ENCODE results near the gene PRR22.
A peak's percentile ranks its signal among the peaks of the same experiment; 100 is the strongest.

PRR22 gene

GRCh38 chr19:5814852-5815246 is 30.3 kb upstream of the PRR22 start:
- TF ChIP-seq TAF1 (IDR thresholded peaks at IDR 0.05; ENCODE audit: low read depth, low read length): no peak
- no peak for TF ChIP-seq SPI1 (IDR thresholded peaks at IDR 0.05; ENCODE audit: low read depth, low read length)
- TF ChIP-seq POLR2AphosphoS5 (IDR thresholded peaks at IDR 0.05; ENCODE audit: low read depth, low read length): no peak
- FAIRE-seq (no peak), DNase-seq (ENCODE audit: insufficient read length, low spot score) (no peak)

- no peak for FAIRE-seq
- DNase-seq (ENCODE audit: insufficient read length, low spot score): no peak
- TF ChIP-seq POLR2A (IDR thresholded peaks at IDR 0.05; ENCODE audit: low read depth, low read length): no peak
- no peak for TF ChIP-seq TAF1 (IDR thresholded peaks at IDR 0.05; ENCODE audit: low read depth, low read length)
- no peak for TF ChIP-seq SPI1 (IDR thresholded peaks at IDR 0.05; ENCODE audit: low read depth, low read length)
- no peak for TF ChIP-seq PAX5 (IDR thresholded peaks at IDR 0.05; ENCODE audit: insufficient read depth, low read length, severe bottlenecking)
- TF ChIP-seq POU2F2 (IDR thresholded peaks at IDR 0.05; ENCODE audit: low read depth, low read length): no peak
- TF ChIP-seq POLR2AphosphoS5 (IDR thresholded peaks at IDR 0.05; ENCODE audit: low read depth, low read length): no peak
Measured at GRCh38 chr19:5814123-5814851, 29.7 kb upstream of the PRR22 start.

- FAIRE-seq (no peak), DNase-seq (ENCODE audit: insufficient read length, low spot score) (no peak)
- TF ChIP-seq TAF1 (IDR thresholded peaks at IDR 0.05; ENCODE audit: low read depth, low read length) (no peak), PAX5 (IDR thresholded peaks at IDR 0.05; ENCODE audit: insufficient read depth, low read length, severe bottlenecking) (no peak), POLR2AphosphoS5 (IDR thresholded peaks at IDR 0.05; ENCODE audit: low read depth, low read length) (no peak), POLR2A (IDR thresholded peaks at IDR 0.05; ENCODE audit: low read depth, low read length) (no peak), POU2F2 (IDR thresholded peaks at IDR 0.05; ENCODE audit: low read depth, low read length) (no peak), SPI1 (IDR thresholded peaks at IDR 0.05; ENCODE audit: low read depth, low read length) (no peak)
Measured at GRCh38 chr19:5811117-5811516, 26.6 kb upstream of the PRR22 start.

GRCh38 chr19:5809469-5809868 is 24.9 kb upstream of the PRR22 start:
- FAIRE-seq: no peak

GRCh38 chr19:5809053-5809452 is 24.5 kb upstream of the PRR22 start:
- TF ChIP-seq TAF1 (IDR thresholded peaks at IDR 0.05; ENCODE audit: low read depth, low read length): no peak
- no peak for TF ChIP-seq POLR2A (IDR thresholded peaks at IDR 0.05; ENCODE audit: low read depth, low read length)
- TF ChIP-seq SPI1 (IDR thresholded peaks at IDR 0.05; ENCODE audit: low read depth, low read length): no peak
- no peak for TF ChIP-seq POLR2AphosphoS5 (IDR thresholded peaks at IDR 0.05; ENCODE audit: low read depth, low read length)
- TF ChIP-seq PAX5 (IDR thresholded peaks at IDR 0.05; ENCODE audit: insufficient read depth, low read length, severe bottlenecking): no peak
- no peak for TF ChIP-seq POU2F2 (IDR thresholded peaks at IDR 0.05; ENCODE audit: low read depth, low read length)
- DNase-seq (ENCODE audit: insufficient read length, low spot score): no peak
- FAIRE-seq: no peak

More at GRCh38 chr19:5809469-5809868, 24.9 kb upstream of the PRR22 start:
- DNase-seq (ENCODE audit: insufficient read length, low spot score): no peak
- TF ChIP-seq POLR2A (IDR thresholded peaks at IDR 0.05; ENCODE audit: low read depth, low read length) (no peak), POU2F2 (IDR thresholded peaks at IDR 0.05; ENCODE audit: low read depth, low read length) (no peak), SPI1 (IDR thresholded peaks at IDR 0.05; ENCODE audit: low read depth, low read length) (no peak), TAF1 (IDR thresholded peaks at IDR 0.05; ENCODE audit: low read depth, low read length) (no peak), PAX5 (IDR thresholded peaks at IDR 0.05; ENCODE audit: insufficient read depth, low read length, severe bottlenecking) (no peak), POLR2AphosphoS5 (IDR thresholded peaks at IDR 0.05; ENCODE audit: low read depth, low read length) (no peak)

- no peak for TF ChIP-seq PAX5 (IDR thresholded peaks at IDR 0.05; ENCODE audit: insufficient read depth, low read length, severe bottlenecking)
- no peak for TF ChIP-seq POU2F2 (IDR thresholded peaks at IDR 0.05; ENCODE audit: low read depth, low read length)
- no peak for TF ChIP-seq POLR2AphosphoS5 (IDR thresholded peaks at IDR 0.05; ENCODE audit: low read depth, low read length)
- no peak for TF ChIP-seq SPI1 (IDR thresholded peaks at IDR 0.05; ENCODE audit: low read depth, low read length)
- TF ChIP-seq TAF1 (IDR thresholded peaks at IDR 0.05; ENCODE audit: low read depth, low read length): no peak
- no peak for TF ChIP-seq POLR2A (IDR thresholded peaks at IDR 0.05; ENCODE audit: low read depth, low read length)
- DNase-seq (ENCODE audit: insufficient read length, low spot score): no peak
- FAIRE-seq: no peak
Measured at GRCh38 chr19:5808120-5808816, 23.7 kb upstream of the PRR22 start.

GRCh38 chr19:5806905-5807304 is 22.4 kb upstream of the PRR22 start:
- no peak for FAIRE-seq
- DNase-seq (ENCODE audit: insufficient read length, low spot score): no peak

GRCh38 chr19:5806133-5806489 is 21.6 kb upstream of the PRR22 start:
- no peak for DNase-seq (ENCODE audit: insufficient read length, low spot score)

More at GRCh38 chr19:5806905-5807304, 22.4 kb upstream of the PRR22 start:
- TF ChIP-seq SPI1 (IDR thresholded peaks at IDR 0.05; ENCODE audit: low read depth, low read length): no peak
- no peak for TF ChIP-seq POU2F2 (IDR thresholded peaks at IDR 0.05; ENCODE audit: low read depth, low read length)
- TF ChIP-seq PAX5 (IDR thresholded peaks at IDR 0.05; ENCODE audit: insufficient read depth, low read length, severe bottlenecking): no peak
- no peak for TF ChIP-seq TAF1 (IDR thresholded peaks at IDR 0.05; ENCODE audit: low read depth, low read length)
- no peak for TF ChIP-seq POLR2A (IDR thresholded peaks at IDR 0.05; ENCODE audit: low read depth, low read length)
- no peak for TF ChIP-seq POLR2AphosphoS5 (IDR thresholded peaks at IDR 0.05; ENCODE audit: low read depth, low read length)

GRCh38 chr19:5805462-5806132 is 21.1 kb upstream of the PRR22 start:
- FAIRE-seq: no peak
- DNase-seq (ENCODE audit: insufficient read length, low spot score): peak; percentile 64
- no peak for TF ChIP-seq SPI1 (IDR thresholded peaks at IDR 0.05; ENCODE audit: low read depth, low read length)
- TF ChIP-seq PAX5 (IDR thresholded peaks at IDR 0.05; ENCODE audit: insufficient read depth, low read length, severe bottlenecking): no peak
- no peak for TF ChIP-seq POU2F2 (IDR thresholded peaks at IDR 0.05; ENCODE audit: low read depth, low read length)
- no peak for TF ChIP-seq TAF1 (IDR thresholded peaks at IDR 0.05; ENCODE audit: low read depth, low read length)
- no peak for TF ChIP-seq POLR2AphosphoS5 (IDR thresholded peaks at IDR 0.05; ENCODE audit: low read depth, low read length)
- TF ChIP-seq POLR2A (IDR thresholded peaks at IDR 0.05; ENCODE audit: low read depth, low read length): no peak

More at GRCh38 chr19:5806133-5806489, 21.6 kb upstream of the PRR22 start:
- no peak for FAIRE-seq
- TF ChIP-seq POLR2A (IDR thresholded peaks at IDR 0.05; ENCODE audit: low read depth, low read length) (no peak), POLR2AphosphoS5 (IDR thresholded peaks at IDR 0.05; ENCODE audit: low read depth, low read length) (no peak), TAF1 (IDR thresholded peaks at IDR 0.05; ENCODE audit: low read depth, low read length) (no peak), PAX5 (IDR thresholded peaks at IDR 0.05; ENCODE audit: insufficient read depth, low read length, severe bottlenecking) (no peak), SPI1 (IDR thresholded peaks at IDR 0.05; ENCODE audit: low read depth, low read length) (no peak), POU2F2 (IDR thresholded peaks at IDR 0.05; ENCODE audit: low read depth, low read length) (no peak)

All from GM12891 (cell line).